K562 (cell line): ENCODE results near the gene ATXN10. TPM values are rescaled to one million over a fixed set of nuclear protein-coding genes. Genes with fewer than 3 reads are reported as not detected.

Experiments
- ATAC-seq: fragments of 200-7000 bp; cut with Tn5 transposase; 3 replicates; pipeline ENCODE4 v1.9.1; 2020; ENCODE audit warnings: moderate library complexity
- BruUV-seq: library from RNA; stranded (reverse); fragments of 400-500 nt; replicated peaks from 2 replicates; lab custom pipeline; 2021; lab: Mats Ljungman, UMichigan
- CTCF ChIA-PET: fragments of 300-600 bp; formaldehyde crosslinking; extraction: SDS; loops from one replicate; lab custom pipeline; 2021; ENCODE audit warnings: low intra/inter-chr PET ratio; lab: Yijun Ruan, JAX
- POLR2A ChIA-PET: fragments of 300-600, 350-650 bp; sonication (Branson Sonifier 250); formaldehyde crosslinking; extraction: SDS; loops from one replicate; lab custom pipeline; 2021; ENCODE audit warnings: antibody characterized with exemption, inconsistent platforms; lab: Yijun Ruan, JAX
- DNase-seq, 4 experiments: peaks; one replicate each; pipeline versions ENCODE4 v3.0.0 to v3.0.0-alpha.2; 2011 to 2018; ENCODE audit warnings: low spot score in 3 of 4, mixed read lengths in 3 of 4; ENCODE audit errors: extremely low read depth in 1 of 4
- FAIRE-seq: peaks from 2 replicates; lab custom pipeline; 2011; peaks lifted over from hg19 to GRCh38; lab: Jason Lieb, UNC
- H2AFZ ChIP-seq: 2 replicates; pipeline ENCODE4 v1.6.0; 2011; ENCODE audit warnings: low read depth, low read length, control low read depth, inconsistent platforms
- H3K27ac ChIP-seq: fragments of 200-600 bp; 3 replicates; pipeline ENCODE4 v1.8.0; 2011; ENCODE audit warnings: low read depth, mild to moderate bottlenecking, control low read depth, inconsistent platforms, low read length, moderate library complexity, mixed read lengths; ENCODE audit errors: extremely low read depth
- H3K27me3 ChIP-seq, 2 experiments: fragments of 300-600 bp in 1 of 2; 2 replicates in 1 of 2; 3 replicates in 1 of 2; pipeline versions ENCODE4 v1.6.0 to v1.8.0; 2011; ENCODE audit warnings: inconsistent platforms in 2 of 2, low read length in 2 of 2, mild to moderate bottlenecking in 1 of 2, mixed read lengths in 1 of 2, moderate library complexity in 1 of 2; ENCODE audit not compliant: control insufficient read depth in 2 of 2, insufficient read depth in 2 of 2
- H3K36me3 ChIP-seq: fragments of 300-600 bp; 3 replicates; pipeline ENCODE4 v1.8.0; 2011; ENCODE audit warnings: mild to moderate bottlenecking, low read length, inconsistent platforms; ENCODE audit not compliant: control insufficient read depth, insufficient read depth
- H3K4me1 ChIP-seq, 2 experiments: fragments of 200-600 bp in 1 of 2; replicated peaks in 1 of 2; 2 replicates in 1 of 2; 3 replicates in 1 of 2; pipeline versions ENCODE4 v1.5.1 to v1.8.0; 2011; ENCODE audit warnings: inconsistent platforms in 2 of 2, low read length in 2 of 2, mild to moderate bottlenecking in 1 of 2, mixed read lengths in 1 of 2, moderate library complexity in 1 of 2; ENCODE audit not compliant: control insufficient read depth in 2 of 2, insufficient read depth in 2 of 2
- H3K4me2 ChIP-seq: 2 replicates; pipeline ENCODE4 v1.6.1; 2011; ENCODE audit warnings: low read length, control low read depth, inconsistent platforms, mixed read lengths; ENCODE audit not compliant: insufficient read depth
- H3K4me3 ChIP-seq: fragments of 200-600 bp; sonication (generic), shearing (Covaris generic); 2 replicates; pipeline ENCODE4 v1.5.1; 2016; ENCODE audit warnings: control low read depth, inconsistent platforms
- H3K79me2 ChIP-seq: fragments of 200-600 bp; 3 replicates; pipeline ENCODE4 v1.8.0; 2011; ENCODE audit warnings: low read length, inconsistent platforms; ENCODE audit not compliant: control insufficient read depth, insufficient read depth
- H3K9ac ChIP-seq, 2 experiments: 2 replicates each; pipeline versions ENCODE4 v1.6.0 to v1.6.1; 2011; ENCODE audit warnings: low read depth in 2 of 2, low read length in 2 of 2, control low read depth in 1 of 2, inconsistent platforms in 1 of 2, mild to moderate bottlenecking in 1 of 2, mixed read lengths in 1 of 2; ENCODE audit not compliant: insufficient read depth in 1 of 2
- H3K9me1 ChIP-seq: one replicate; pipeline ENCODE4 v1.6.0; 2011; ENCODE audit warnings: inconsistent platforms, mild to moderate bottlenecking, low read length, moderate library complexity; ENCODE audit not compliant: control insufficient read depth, insufficient read depth
- H3K9me3 ChIP-seq: replicated peaks from 2 replicates; pipeline ENCODE4 v1.5.1; 2011; ENCODE audit warnings: low read depth, low read length, inconsistent platforms; ENCODE audit not compliant: control insufficient read depth, insufficient read depth
- H4K20me1 ChIP-seq: replicated peaks from 2 replicates; pipeline ENCODE4 v1.6.1; 2011; ENCODE audit warnings: low read length, inconsistent platforms, mixed read lengths; ENCODE audit not compliant: control insufficient read depth, insufficient read depth
- HSF4 ChIP-seq: fragments of 250-450 bp; sonication (Bioruptor Pico); IDR thresholded peaks from 2 replicates; pipeline ENCODE4 v2.1.2; 2022; ENCODE audit warnings: mild to moderate bottlenecking, moderate library complexity, borderline replicate concordance
- SP2 ChIP-seq: IDR thresholded peaks from 2 replicates; pipeline ENCODE4 v1.6.1; 2011; ENCODE audit warnings: mild to moderate bottlenecking, low read depth, low read length, moderate library complexity; ENCODE audit not compliant: poor library complexity, severe bottlenecking; ENCODE audit errors: extremely low read depth
- TAF9B ChIP-seq: fragments of 450-650 bp; IDR thresholded peaks from 2 replicates; pipeline ENCODE4 v1.6.1; 2018; ENCODE audit warnings: mild to moderate bottlenecking; ENCODE audit not compliant: partially characterized antibody
- WGBS: fragments of 100-300 bp; shearing (Covaris generic); methylation state at CpG from one replicate; pipeline ENCODE4 v1.1.6; 2016; ENCODE audit warnings: low coverage, mixed read lengths; ENCODE audit not compliant: insufficient coverage; ENCODE audit errors: missing lambda C conversion rate; 5-methylcytosine and 5-hydroxymethylcytosine counted together
- in situ Hi-C: fragments of 300-500 bp; cut with MboI; formaldehyde crosslinking; loops from 4 replicates; pipeline ENCODE4 v1.15.0; 2018; ENCODE audit warnings: inconsistent platforms, mixed read lengths
- intact Hi-C: fragments of 100-400 bp; cut with micrococcal nuclease; formaldehyde crosslinking; loops from 2 replicates; pipeline ENCODE4 v1.14.2; 2022
- polyA plus RNA-seq, 8 experiments: library from polyadenylated mRNA; depleted of rRNA in 4 of 8; stranded (reverse) in 5 of 8; unstranded in 3 of 8; fragments of >200 nt; fragmentation: Nextera tagmentation in 2 of 8; fragmentation: Illumina TruSeq in 1 of 8; extraction: Ambion mirVana in 2 of 8; extraction: Trizol in 1 of 8; gene quantifications; 2 replicates each; pipeline versions ENCODE4 v1.2.1 to v1.2.3, GENCODE V29; 2011 to 2014; ENCODE audit warnings: inconsistent platforms in 1 of 8, missing spikeins in 1 of 8
- total RNA-seq, 7 experiments: library from RNA; depleted of rRNA in 6 of 7; stranded (reverse); fragments of >200 nt in 6 of 7; fragmentation: Illumina TruSeq in 2 of 7; extraction: Trizol in 2 of 7; gene quantifications; 2 replicates each; pipeline versions ENCODE4 v1.2.1 to v1.2.3, GENCODE V29; 2011 to 2021; ENCODE audit warnings: low replicate concordance in 1 of 7
- TF ChIP-seq, protein P1 (sequence below): IDR thresholded peaks from 3 replicates; pipeline ENCODE4 v1.6.1; 2011; ENCODE audit warnings: borderline replicate concordance, mild to moderate bottlenecking, moderate library complexity; ENCODE audit not compliant: insufficient read length; ENCODE audit errors: extremely low read depth

ATXN10 gene
- total and polyA plus RNA-seq, 9 of the 15 experiments (the other 6 are each of a cell fraction or from before 2014, with no cell fraction given), result 11.5 to 190 (median 33.6) TPM

DNA sequence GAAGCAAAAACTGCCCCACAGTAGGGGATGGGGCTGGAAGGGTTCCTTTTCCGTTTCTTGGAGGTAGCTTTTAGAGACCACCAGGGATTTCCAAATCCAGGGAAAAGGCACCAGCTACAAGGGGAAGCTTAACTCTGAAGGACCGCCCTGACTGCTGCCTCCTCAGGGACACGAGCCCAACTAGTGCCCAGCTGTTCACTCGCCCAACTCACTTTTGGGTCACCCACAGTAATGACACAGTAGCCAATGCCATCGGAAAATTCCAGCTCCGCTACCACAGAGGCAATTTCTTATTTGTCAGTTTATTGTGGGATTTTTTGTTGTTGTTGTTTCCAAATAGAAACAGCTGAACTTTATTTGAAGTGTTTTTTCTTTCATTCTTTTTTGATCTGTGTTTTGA lies 141.3 kb downstream of the ATXN10 start:
- no peak overlapping the region for H3K4me3 ChIP-seq
- WGBS, result 83% methylated on average over 6 of the region's 6 CpGs
- peaks cover 2% of the 10 kb centered on the region for H3K9me1 ChIP-seq
- FAIRE-seq (no peak), DNase-seq (no peak), ATAC-seq (no peak)
- POLR2A ChIA-PET, result no interaction called here
- no peak overlapping the region for H2AFZ ChIP-seq
- no peaks in the 10 kb centered on the region for H3K79me2 ChIP-seq
- CTCF ChIA-PET, result no interaction called here
- H4K20me1 ChIP-seq, result no peaks in the 10 kb centered on the region
- in situ Hi-C loops (no loop called here), intact Hi-C loops (no loop called here)
- H3K9ac ChIP-seq, result no peak overlapping the region
- no peaks in the 10 kb centered on the region for H3K27me3 ChIP-seq
- BruUV-seq, result no TSS peak
- TF ChIP-seq HSF4, result no peak
- TF ChIP-seq, protein P1, sequence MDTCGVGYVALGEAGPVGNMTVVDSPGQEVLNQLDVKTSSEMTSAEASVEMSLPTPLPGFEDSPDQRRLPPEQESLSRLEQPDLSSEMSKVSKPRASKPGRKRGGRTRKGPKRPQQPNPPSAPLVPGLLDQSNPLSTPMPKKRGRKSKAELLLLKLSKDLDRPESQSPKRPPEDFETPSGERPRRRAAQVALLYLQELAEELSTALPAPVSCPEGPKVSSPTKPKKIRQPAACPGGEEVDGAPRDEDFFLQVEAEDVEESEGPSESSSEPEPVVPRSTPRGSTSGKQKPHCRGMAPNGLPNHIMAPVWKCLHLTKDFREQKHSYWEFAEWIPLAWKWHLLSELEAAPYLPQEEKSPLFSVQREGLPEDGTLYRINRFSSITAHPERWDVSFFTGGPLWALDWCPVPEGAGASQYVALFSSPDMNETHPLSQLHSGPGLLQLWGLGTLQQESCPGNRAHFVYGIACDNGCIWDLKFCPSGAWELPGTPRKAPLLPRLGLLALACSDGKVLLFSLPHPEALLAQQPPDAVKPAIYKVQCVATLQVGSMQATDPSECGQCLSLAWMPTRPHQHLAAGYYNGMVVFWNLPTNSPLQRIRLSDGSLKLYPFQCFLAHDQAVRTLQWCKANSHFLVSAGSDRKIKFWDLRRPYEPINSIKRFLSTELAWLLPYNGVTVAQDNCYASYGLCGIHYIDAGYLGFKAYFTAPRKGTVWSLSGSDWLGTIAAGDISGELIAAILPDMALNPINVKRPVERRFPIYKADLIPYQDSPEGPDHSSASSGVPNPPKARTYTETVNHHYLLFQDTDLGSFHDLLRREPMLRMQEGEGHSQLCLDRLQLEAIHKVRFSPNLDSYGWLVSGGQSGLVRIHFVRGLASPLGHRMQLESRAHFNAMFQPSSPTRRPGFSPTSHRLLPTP, result no peak
- no peak for TF ChIP-seq TAF9B
- TF ChIP-seq SP2, result no peak
- no peaks in the 10 kb centered on the region for H3K9me3 ChIP-seq
- no peak overlapping the region for H3K4me2 ChIP-seq
- no peaks in the 10 kb centered on the region for H3K4me1 ChIP-seq
- H3K36me3 ChIP-seq, result 0 out of 3 replicates have a peak, but pooled peaks cover 8% of the 10 kb centered on the region
- H3K27ac ChIP-seq, result no peak overlapping the region
